COR-L47 (cell line): ENCODE data around the gene CBR3.
"Not testable (repeated sequence)": the region's sequence is repeated elsewhere in the genome, so short reads cannot be mapped to it uniquely, and the experiment has no call there.

ENCODE experiments used
- DNase-seq: peaks from one replicate; lab custom pipeline; 2025; lab: John Stamatoyannopoulos, UW

CBR3 gene

DNA sequence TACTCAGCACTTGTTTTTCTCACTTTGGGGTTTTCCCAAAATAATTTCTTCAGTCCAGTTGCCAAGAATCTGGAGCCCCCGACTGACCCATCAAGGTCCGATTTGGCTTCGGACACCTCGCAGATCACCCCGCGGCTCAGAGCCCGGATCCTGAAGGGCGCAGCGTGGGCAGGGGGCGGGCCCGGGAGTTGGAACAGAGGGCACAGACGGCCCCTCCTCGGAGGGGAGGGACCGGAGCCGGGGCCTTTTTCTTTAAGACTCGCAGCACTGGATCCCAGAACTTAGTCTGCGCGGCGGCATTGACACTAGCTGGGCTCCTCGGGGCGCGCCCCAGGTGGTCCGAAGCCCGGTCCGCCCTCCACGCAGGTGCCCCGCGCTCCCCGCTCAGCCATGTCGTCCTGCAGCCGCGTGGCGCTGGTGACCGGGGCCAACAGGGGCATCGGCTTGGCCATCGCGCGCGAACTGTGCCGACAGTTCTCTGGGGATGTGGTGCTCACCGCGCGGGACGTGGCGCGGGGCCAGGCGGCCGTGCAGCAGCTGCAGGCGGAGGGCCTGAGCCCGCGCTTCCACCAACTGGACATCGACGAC is at the start of gene CBR3:
TSS of gene CBR3 (plus strand) at position 277 of the 588 bp plus-strand sequence. CDS start at position 391, 114 bp downstream.
- DNase-seq, result peak; percentile 51

DNA sequence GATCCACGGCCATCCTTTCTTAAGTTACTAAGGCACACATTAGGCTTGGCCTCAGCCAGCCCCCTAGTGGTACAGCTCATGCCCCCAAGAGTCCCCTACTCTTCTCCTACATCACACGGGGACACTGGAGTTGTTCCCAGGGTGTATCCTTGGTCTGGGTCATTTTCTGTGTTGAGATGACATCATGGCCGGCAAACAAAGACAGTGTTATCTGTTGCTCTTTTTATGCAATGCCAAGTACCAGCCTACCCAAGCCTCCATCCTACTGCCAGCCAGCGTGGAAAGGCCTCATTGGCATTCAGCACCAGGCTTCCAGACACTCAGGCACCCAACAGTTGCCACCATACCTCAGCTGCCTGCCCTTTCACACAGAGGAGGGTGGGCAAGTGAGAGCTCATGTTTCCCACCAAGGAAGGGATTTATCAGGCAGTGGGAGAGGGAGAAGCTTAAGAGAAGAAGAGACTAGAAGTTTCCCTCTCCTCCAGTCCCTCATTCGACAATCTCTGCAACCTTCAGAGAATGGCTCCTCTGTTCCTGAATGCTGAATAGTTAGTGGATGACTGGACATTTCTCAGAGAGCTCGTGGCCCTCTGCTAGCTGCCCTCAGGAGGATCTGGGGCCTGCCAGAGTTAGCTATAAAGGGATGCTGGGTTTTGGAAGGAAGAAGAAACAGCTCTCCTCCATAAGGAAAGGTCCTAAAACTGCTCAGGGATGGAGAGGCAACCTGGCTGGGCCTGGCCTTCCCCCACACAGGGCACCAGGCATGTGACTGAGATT is 47.3 kb upstream of the CBR3 start:
- no peak for DNase-seq

DNA sequence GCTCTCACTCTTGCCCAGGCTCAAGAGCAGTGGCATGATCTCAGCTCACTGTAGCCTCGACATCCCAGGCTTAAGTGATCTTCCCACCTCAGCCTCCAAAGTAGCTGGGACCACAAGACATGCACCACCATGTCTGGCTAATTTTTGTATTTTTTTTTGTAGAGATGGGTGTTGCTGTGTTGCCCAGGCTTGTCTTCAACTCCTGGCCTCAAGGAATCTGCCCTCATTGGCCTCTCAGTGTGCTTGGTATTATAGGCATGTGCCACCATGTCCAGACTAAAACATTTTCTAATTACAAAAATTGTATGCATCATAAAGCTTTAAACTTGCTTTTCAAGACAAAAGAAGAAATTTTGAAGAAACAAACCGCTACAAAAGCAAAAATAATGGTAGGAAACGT is 44.9 kb upstream of the CBR3 start:
- no peak for DNase-seq

DNA sequence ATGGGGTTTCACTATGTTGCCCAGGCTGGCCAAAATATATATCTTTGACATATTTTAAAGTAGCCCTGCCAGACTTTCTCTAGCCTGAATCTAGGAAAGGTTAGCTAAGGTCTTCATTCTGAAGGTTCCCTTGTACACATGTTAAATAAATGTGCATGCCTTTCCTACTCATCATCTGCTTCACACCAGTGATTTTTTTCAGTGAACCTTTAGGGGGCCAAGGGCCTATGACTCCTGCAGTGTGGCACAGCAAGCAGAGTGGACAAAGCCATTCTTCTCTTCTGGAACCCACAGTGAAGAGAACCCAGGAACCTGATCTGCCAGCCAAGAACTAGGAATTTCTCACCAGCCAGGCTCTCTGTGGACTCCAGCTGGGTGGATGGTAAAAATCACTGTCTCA is 42.2 kb upstream of the CBR3 start:
- no peak for DNase-seq

DNA sequence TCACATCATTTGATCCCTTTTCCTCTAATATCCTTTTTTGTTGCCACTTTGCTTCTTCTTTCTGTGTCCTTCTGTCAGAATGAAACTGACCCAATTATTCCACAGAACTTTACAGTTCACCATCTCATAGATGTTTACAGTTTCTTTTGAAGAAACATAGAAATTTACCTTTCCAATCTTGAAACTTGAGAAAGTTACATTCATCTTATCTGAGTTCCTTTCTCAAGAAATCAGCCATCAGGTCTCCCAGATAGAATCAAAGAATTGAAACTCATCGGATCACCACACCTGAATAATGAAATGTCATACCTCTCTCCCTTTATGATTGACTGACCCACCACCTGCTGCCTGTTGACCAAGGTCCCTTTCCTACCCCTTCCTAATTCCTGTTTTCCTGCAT is 41.4 kb upstream of the CBR3 start:
- no peak for DNase-seq

DNA sequence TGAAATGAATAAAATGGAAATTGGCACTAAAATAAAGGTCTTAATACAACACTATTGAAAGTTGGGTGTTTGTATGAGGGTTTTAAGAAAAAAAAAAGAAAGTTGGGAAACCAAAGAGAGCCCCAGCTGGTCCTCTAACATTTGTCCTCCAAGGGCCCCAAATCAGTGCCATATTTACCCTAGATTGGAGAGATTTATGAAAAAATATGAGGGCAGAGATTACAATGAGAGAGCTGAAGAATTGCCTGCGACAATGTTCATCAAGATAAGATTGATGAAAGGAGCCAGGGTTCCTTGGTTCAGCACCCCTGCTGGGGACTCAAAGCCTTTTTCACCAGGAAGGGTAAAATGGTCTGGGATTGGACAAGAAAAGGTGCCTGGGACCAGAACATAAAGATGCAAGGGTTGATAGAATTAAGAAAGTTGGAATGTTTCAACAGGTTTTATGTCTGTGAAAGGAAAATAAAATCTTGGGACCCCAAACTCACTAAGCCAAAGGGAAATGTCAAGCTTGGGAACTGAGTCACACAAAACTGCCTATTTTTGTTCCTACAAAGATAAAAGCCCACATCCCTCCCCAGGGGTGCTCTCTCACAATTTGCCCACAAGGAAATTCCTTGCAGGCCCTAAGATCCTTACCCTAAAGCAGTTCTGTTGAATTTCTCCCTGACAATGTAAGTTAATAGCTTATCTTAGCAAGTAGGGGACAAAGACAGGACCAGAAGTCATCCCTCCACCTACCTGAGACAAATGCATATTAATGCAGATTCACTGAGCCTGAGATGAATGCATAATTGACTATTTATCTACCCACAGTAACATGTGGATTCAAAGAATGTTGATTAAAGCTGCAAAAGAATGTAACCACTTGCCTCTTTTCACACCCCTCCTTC is 38.2 kb upstream of the CBR3 start:
- DNase-seq, result no peak

DNA sequence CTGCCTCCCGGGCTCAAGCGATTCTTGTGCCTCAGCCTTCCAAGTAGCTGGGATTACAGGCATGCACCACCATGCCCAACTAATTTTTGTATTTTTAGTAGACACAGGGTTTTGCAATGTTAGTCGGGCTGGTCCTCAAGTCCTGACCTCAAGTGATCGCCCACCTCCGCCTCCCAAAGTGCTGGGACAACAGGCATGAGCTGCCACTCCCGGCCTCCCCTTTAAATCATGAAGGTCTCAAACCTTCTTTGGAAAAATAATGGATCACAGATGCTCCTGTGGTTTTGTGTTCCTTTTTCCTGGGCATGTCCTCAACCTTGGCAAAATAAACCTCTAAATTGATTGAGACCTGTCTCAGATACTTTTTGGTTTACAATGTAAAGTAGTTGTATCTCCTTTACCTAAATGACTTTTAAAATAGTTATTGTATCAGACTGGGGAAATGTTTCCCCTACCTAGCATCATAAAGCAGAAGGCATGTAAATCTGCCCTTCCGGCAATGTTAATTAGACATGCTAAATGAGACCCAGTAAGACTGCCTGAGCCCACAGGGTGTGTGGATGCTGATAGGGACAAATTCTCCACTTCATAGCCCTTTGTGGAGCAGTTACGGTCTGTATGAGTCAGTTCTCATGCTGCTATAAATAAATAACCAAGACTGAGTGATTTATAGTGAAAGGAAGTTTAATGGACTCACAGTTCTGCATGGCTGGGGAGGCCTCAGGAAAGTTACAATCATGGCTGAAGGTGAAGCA is 37.3 kb upstream of the CBR3 start:
- no peak for DNase-seq

DNA sequence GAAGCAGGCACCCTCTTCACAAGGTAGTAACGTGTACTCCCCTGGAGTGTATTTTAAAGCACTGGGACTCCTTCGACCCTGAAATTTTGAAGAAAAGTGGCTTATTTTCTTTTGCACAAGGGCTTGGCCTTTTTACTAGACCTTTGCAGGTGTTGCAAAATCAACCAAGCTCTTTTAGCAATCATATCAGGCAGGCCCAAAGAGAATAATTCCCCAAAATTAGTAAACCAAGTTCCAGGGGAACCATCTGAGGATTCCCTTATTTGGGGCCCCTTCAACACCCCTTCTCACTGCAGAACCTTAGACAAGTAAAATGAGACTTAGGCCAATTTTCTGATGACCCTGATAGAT is 36.7 kb upstream of the CBR3 start:
- DNase-seq, result no peak

DNA sequence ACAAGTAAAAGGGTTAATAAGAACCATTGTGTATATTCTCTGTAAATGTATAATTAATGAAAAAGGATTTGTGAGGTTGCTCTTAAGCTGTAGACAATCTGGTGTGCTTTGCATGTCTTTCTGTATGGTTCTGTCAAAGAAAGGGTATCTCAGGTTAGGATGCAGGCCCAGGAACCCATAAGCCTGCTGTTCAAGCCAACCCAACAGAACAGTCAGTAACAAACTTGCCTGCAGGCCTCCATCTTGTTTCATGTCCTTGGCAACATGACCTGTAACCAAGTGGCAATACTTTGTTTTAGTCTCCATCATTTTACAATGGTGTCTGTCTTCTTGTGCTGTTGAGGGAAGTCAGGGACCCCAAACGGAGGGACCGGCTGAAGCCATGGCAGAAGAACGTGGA is 35.9 kb upstream of the CBR3 start:
- DNase-seq, result no peak

DNA sequence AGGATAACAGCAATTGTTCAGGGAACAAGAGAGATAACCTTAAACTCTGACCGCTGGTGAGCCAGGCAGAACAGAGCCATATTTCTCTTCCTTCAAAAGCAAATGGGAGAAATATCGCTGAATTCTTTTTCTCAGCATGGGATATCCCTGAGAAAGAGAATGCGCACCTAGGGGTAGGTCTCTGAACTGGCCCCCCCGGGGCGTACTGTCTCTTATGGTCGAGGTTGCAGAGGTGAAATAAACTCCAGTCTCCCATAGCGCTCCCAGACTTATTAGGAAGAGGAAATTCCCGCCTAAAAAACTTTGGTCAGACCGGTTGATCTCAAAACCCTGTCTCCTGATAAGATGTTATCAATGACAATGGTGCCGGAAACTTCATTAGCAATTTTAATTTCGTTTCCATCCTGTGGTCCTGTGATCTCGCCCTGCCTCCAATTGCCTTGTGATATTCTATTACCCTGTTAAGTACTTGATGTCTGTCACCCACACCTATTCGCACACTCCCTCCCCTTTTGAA is 35.1 kb upstream of the CBR3 start:
- DNase-seq, result not testable (repeated sequence)

DNA sequence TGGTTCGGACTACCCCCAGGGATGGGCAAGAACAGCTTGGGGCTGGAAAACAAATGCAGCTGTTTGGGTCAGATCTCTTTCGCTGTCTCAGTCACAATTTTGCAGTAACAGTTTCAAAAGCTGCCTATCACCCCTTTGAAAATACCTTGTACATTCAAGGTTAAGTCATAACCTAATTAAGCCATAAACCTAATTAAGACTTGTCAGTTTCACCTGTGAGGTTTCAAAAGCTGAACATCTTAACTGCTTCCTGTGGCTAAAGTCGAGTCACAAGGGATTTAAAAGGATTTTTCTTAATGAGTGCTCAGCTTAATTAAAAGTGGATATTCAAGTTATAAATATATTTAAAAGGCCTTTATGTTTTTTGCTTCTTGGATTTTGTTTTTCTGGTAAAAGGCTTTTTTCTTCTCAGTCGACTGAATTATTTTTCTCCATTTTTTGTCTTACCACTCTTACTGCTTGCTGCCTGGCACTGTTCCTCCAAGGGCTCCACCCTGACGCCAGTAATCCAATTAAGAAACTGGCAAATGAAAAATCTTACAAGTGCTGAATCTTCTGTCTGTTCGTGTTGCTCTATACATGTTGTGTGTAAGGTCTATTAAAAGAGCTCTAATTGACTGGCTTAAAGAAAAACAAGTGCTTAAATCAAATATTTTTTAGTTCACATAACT is 33.8 kb upstream of the CBR3 start:
- no peak for DNase-seq

DNA sequence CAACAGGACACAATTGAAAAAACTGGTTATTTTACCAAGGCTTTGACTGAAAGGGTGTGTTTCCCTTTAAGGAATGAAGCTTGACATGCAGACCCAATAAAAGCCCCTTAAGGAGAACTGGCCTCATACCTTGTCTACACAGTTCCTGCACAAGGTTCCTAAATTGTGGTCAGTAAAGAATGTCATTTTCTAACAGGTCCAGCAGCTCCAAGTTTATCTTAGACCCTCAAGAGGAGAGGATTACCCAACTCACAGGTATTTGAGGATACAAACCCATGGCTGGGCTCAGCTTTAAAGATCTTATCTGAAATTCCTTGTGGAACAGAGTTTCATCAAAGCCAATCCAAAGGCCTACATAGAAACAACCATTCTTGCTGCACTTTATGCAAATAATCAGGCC is 31.4 kb upstream of the CBR3 start:
- no peak for DNase-seq

DNA sequence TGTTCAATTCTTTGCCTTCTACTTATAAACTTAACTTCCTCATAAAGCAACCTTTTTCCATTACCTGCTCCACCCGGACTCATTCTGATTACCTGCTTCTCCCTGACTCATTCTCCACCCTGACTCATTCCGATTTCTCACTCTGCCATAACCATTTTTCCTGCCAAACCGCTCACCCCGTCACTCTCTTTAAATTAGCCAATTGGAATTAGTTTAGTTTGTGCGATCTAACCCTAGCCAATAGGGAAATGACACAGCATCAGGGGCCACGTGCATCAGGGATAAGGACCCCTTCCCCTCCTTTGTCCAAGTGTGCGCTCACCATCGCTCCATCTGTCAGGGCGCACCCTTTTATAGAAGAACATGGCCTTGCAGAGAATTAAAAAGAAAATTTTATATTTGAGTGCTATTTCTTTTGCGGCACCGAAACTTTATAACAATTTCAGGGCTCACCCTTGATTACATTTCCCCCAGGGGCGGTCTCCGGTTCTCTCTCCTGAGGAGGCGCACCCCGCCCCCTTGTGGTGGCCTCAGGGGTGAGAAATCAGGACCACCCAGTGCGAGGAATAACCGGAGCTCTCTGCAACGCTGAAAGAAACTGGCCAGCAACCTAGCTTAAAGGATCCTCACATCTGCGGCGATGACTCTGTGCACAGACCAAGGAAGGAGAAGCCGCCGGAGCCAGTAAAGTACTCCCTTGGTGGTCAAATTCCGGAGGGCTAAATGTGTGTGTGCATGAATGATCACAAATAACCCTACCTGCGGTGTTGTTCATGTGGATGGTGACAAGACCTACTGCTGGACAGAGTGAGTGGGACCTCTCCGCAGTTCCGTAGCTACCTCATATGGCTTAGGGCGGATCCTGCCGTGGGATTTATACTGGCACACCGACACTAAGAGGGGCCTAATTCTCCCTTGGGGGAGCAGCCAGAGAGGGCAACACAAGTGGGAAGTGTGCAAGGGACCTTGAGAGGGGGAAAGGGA is 30.3 kb upstream of the CBR3 start:
- DNase-seq, result no peak

DNA sequence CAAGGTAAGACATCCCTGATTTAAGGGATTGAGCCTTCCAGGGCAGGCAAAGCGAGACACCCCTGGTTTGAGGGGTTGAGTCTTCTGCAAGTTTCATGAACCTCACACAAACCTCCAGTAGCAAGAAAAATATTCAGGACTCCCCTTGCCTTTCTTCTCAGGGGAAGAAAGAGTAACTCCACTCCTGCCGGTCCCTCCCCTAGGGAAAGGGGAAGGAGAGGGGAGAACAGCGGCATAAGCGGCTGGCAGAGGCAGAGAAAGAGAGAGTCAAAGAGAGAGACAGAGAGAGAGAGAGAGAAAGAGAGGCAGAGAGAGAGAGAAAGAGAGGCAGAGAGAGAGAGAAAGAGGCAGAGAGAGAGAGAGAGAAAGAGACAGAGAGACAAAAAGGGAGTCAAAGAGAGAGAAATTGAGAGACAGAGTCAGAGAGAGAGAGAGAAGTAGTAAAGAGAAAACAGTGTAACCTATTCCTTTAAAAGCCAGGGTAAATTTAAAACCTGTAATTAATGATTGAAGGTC is 29.5 kb upstream of the CBR3 start:
- no peak for DNase-seq

DNA sequence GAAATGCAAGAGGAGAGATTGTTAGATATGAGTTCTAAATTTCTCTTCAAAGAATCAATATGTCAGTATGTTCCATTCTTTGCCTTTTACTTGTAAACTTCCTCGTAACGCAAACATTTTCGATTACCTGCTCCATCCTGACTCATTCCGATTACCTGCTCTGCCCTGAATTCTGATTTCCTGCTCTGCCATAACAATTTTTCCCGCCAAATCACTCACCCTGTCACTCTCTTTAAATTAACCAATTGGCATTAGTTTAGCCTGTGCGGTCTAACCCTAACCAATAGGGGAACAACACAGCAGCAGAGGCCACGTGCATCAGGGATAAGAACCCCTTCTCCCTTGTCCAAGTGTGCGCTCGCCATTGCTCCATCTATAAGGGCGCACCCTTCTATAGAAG is 25.0 kb upstream of the CBR3 start:
- no peak for DNase-seq

DNA sequence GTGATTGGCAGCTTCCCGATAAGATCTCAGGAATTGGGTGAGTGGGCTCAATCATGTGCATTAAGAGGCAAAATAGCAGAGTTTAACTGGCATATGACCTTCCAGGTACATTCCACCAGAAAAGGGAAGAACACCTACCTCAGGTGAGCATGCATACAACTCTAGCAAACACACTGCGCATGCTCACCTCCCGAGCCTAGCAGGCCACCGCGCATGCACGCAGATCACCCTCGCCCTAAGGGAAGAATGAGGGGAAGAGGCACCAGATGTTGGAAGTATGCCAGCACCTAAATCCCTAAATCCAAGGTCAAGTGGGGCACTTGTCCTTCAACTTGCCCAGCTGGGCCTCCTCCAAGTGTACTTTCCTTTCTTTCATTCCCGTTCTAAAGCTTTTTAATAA is 23.6 kb upstream of the CBR3 start:
- no peak for DNase-seq

DNA sequence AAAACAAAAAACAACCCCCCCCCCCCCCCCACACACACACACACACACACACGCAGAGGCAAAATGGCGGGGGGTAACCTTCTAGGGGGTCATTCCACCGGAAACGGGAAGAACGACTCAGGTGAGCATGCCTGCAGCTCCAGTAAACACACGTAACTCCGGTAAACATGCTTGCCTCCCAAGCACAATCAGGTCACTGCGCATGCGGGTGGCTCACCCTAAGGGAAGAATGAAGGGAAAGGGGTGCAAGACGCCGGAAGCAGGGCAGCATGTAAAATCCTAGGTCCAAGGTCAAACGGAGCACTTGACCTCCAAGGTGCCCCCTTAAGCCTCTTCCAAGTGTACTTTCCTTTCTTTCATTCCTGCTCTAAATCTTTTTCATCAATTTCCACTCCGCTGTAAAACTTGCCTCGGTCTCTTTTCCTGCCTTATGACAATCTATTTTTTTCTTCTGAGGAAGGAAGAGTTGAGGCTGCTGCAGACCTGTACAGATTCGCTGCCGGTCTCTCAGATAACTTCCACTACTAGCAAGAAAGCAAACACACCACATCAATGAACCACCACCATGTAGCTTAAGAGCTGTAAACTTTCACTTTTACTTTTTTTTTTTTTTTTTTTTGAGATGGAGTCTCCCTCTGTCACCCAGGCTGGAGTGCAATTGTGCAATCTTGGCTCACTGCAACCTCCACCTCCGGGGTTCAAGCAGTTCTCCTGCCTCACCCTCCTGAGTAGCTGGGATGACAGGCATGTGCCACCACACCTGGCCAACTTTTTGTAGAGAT is 21.0 kb upstream of the CBR3 start:
- peak; percentile 91 for DNase-seq

DNA sequence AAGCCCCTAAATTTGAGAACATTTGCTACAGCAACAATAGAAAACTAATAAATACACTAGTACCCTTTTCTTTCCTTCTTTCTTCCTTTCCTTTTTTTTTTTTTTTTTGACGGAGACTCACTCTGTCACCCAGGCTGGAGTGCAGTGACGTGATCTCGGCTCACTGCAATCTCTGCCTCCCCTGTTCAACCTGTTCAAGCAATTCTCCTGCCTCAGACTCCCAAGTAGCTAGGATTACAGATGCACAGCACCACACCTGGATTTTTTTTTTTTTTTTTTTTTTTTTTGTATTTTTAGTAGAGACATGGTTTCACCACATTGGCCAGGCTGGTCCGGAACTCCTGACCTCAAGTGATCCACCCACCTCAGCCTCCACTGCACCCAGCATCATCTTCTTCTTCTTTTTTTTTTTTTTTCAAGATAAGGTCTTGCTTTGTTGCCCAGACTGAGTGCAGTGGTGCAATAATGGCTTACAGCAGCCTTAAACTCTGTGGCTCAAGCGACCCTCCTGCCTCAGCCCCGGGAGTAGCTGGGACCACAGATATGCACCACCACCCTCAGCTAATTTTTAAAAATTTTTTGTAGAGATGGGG is 19.6 kb upstream of the CBR3 start:
- no peak for DNase-seq

DNA sequence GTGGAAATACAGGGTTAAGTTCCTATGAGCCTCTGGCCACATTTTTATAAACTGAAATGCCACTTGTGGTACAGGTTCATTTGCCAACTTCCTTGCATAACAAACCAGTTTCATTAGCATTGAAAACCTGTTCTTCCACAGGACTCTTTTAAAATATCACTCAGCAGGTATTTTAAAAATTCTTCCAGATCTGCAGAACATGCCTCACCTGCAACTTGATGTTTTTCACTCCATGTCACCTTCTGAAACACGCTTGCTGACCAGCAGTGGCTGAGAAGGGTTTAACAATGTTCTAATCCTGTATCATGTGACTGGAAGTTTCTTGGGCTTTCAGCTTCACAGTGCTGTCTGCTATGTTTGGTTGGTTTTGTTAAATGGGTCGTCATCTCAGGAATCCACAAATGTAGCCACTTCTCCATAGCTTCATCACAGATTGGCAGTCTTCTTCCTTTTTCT is 17.6 kb upstream of the CBR3 start:
- DNase-seq, result no peak
